Endodermal cell (in vitro differentiated cells): Measurements from ENCODE around the gene FBXL19. TPM values are rescaled to one million over a fixed set of nuclear protein-coding genes. Genes with fewer than 3 reads are reported as not detected.
A peak's percentile ranks its signal among the peaks of the same experiment; 100 is the strongest.

Experiments used
- DNase-seq: peaks from one replicate; pipeline ENCODE4 v3.0.0-alpha.2; 2017
- H3K27ac ChIP-seq: 2 replicates; pipeline ENCODE4 v1.5.1; 2013; ENCODE audit warnings: mild to moderate bottlenecking, low read depth, low read length, moderate library complexity
- H3K27me3 ChIP-seq: 2 replicates; pipeline ENCODE4 v1.6.1; 2013; ENCODE audit warnings: mild to moderate bottlenecking, low read length, moderate library complexity; ENCODE audit not compliant: insufficient read depth, control insufficient read depth, poor library complexity, severe bottlenecking
- H3K36me3 ChIP-seq: 2 replicates; pipeline ENCODE4 v1.7.0; 2013; ENCODE audit warnings: mild to moderate bottlenecking, low read length, moderate library complexity; ENCODE audit not compliant: control insufficient read depth, insufficient read depth
- H3K4me1 ChIP-seq: one replicate; pipeline ENCODE4 v1.7.0; 2013; ENCODE audit warnings: low read length; ENCODE audit not compliant: control insufficient read depth, insufficient read depth
- H3K4me3 ChIP-seq: 2 replicates; pipeline ENCODE4 v1.5.1; 2013; ENCODE audit warnings: mild to moderate bottlenecking, low read length, moderate library complexity
- H3K9ac ChIP-seq: 2 replicates; pipeline ENCODE4 v1.6.1; 2013; ENCODE audit warnings: mild to moderate bottlenecking, low read length, moderate library complexity; ENCODE audit not compliant: poor library complexity, severe bottlenecking; ENCODE audit errors: extremely low read depth
- H3K9me3 ChIP-seq: 2 replicates; pipeline ENCODE4 v1.6.1; 2013; ENCODE audit warnings: mild to moderate bottlenecking, low read length, moderate library complexity; ENCODE audit not compliant: control insufficient read depth
- H3K27ac Mint-ChIP-seq: 2 replicates; pipeline ENCODE4 v1.8.0; 2020; ENCODE audit warnings: mixed read lengths
- H3K27me3 Mint-ChIP-seq: 2 replicates; pipeline ENCODE4 v1.8.0; 2021; ENCODE audit warnings: mild to moderate bottlenecking, mixed read lengths; ENCODE audit not compliant: insufficient read depth
- H3K36me3 Mint-ChIP-seq: 2 replicates; pipeline ENCODE4 v1.8.0; 2020; ENCODE audit warnings: low read depth, mixed read lengths
- H3K4me1 Mint-ChIP-seq: 2 replicates; pipeline ENCODE4 v1.8.0; 2020; ENCODE audit warnings: mixed read lengths
- H3K4me3 Mint-ChIP-seq: 2 replicates; pipeline ENCODE4 v1.8.0; 2020; ENCODE audit warnings: mild to moderate bottlenecking, moderate library complexity, mixed read lengths
- H3K9me3 Mint-ChIP-seq: 2 replicates; pipeline ENCODE4 v1.8.0; 2020; ENCODE audit warnings: mild to moderate bottlenecking, mixed read lengths
- WGBS, 2 experiments: methylation state at CpG; one replicate each; pipeline versions ENCODE4 v1.1.5 to v1.1.7; 2013; ENCODE audit warnings: missing lambda C conversion rate in 2 of 2, mixed read lengths in 1 of 2; ENCODE audit not compliant: insufficient coverage in 1 of 2, insufficient read length in 1 of 2; 5-methylcytosine and 5-hydroxymethylcytosine counted together
- total RNA-seq, 2 donors: library from RNA; stranded (reverse); fragmentation: NEBNext Ultra II Directional in 1 of 2; extraction: Animal tissue kit (Norgen Biotek cat#: 25700) in 1 of 2; gene quantifications; 2 replicates in 1 of 2; 3 replicates in 1 of 2; pipeline ENCODE4 v1.2.1, GENCODE V29; 2021
- TF ChIP-seq, protein P1 (sequence below): fragments of 200-600 bp; sonication (generic); conservative IDR thresholded peaks from 2 replicates; pipeline ENCODE4 v1.5.0; 2021; ENCODE audit warnings: antibody characterized with exemption, mild to moderate bottlenecking

FBXL19 gene
- total RNA-seq, 2 donors from 2014 or later, result 74.0 to 84.3 TPM

DNA sequence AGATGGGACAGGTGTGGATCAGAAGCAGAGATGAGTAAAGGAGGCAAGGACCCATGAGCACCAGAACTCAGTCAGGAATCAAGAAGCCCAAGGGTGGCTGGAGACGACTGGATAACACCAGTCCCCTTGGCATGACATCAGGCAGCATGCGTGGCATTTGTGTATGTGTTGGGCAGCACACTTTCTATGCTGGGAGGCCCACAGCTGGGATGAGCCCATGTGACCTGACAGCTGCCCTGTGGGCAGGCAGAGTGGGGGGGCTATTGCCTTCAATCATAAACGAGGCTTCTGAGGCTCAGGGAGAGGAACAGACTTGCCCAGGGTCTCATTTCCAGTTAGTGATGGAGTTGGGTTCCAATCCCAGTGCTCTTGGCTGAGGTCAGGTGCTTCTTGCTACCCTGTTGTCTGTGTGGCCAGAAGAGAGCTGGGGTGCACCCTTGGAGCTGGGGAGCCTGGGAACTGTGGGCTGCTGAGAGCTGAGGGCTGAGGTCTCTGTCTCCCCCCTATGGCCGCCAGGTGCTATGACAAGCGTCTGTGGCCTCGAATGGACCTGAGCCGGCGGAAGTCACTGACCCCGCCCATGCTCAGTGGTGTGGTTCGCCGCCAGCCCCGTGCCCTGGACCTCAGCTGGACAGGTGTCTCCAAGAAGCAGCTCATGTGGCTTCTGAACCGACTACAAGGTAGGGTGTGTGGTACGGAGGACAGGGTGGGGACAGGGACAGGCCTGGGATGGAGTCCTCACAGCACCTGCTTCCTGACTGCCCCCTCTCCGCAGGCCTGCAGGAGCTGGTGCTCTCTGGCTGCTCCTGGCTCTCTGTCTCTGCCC, 18.4 kb downstream of the FBXL19 start:
- peak; percentile 93 for DNase-seq
- Histone ChIP-seq H3K9me3 (no peaks in the 10 kb centered on the region), H3K9ac (no peak overlapping the region), H3K36me3 (peaks cover 80% of the 10 kb centered on the region), H3K27ac (no peak overlapping the region), H3K4me3 (no peak overlapping the region), H3K4me1 (peaks cover 6% of the 10 kb centered on the region), H3K27me3 (no peaks in the 10 kb centered on the region)
- 36 to 38% methylated on average over 11 to 15 of the region's 15 CpGs for WGBS, 2 experiments
- Mint-ChIP-seq H3K4me3 (no peak overlapping the region), H3K9me3 (no peaks in the 10 kb centered on the region), H3K27ac (peak overlapping the region; percentile 52), H3K36me3 (peaks cover 68% of the 10 kb centered on the region), H3K27me3 (no peaks in the 10 kb centered on the region), H3K4me1 (peaks cover 3% of the 10 kb centered on the region)
- TF ChIP-seq, protein P1, sequence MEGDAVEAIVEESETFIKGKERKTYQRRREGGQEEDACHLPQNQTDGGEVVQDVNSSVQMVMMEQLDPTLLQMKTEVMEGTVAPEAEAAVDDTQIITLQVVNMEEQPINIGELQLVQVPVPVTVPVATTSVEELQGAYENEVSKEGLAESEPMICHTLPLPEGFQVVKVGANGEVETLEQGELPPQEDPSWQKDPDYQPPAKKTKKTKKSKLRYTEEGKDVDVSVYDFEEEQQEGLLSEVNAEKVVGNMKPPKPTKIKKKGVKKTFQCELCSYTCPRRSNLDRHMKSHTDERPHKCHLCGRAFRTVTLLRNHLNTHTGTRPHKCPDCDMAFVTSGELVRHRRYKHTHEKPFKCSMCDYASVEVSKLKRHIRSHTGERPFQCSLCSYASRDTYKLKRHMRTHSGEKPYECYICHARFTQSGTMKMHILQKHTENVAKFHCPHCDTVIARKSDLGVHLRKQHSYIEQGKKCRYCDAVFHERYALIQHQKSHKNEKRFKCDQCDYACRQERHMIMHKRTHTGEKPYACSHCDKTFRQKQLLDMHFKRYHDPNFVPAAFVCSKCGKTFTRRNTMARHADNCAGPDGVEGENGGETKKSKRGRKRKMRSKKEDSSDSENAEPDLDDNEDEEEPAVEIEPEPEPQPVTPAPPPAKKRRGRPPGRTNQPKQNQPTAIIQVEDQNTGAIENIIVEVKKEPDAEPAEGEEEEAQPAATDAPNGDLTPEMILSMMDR, result peak; percentile 88

DNA sequence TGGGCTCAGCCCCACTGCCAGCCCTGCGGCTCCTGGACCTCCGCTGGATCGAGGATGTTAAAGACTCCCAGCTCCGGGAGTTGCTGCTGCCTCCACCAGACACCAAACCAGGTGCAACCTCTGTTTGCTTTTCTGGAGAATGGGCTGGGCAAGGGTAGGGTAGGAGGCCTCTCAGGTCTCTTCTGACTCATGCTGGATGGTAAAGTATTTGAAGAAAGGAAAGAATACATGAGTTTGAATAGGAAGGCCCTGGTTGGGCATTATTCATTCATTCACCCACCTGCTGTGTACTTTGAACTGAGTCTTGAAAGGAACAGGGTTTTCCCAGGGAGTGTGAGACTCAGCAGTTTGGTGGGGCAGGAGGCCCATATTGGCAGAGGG, 19.0 kb downstream of the FBXL19 start:
- H3K27ac Mint-ChIP-seq, result no peak overlapping the region
- H3K27me3 ChIP-seq, result no peaks in the 10 kb centered on the region

DNA sequence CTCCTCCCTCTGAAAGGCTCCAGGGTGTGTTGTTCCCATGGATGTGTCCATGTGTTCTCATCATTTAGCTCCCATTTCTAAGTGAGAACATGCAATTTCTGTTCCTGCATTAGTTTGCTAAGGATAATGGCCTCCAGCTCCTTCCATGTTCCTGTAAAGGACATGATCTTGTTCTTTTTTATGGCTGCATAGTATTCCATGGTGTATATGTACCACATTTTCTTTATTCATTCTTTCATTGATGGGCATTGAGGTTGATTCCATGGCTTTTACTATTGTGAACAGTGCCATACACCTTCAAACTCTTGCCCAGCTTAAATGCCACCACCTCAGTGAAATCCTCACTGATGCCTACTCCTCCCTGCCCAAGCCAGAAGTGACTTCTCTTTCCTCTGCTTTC, 21.0 kb downstream of the FBXL19 start:
- no peaks in the 10 kb centered on the region for H3K27me3 ChIP-seq
- peaks cover 57% of the 10 kb centered on the region for H3K36me3 Mint-ChIP-seq
- peaks cover 16% of the 10 kb centered on the region for H3K4me1 ChIP-seq
- TF ChIP-seq, protein P1, result no peak
- no peak overlapping the region for H3K4me3 Mint-ChIP-seq
- DNase-seq, result no peak
- peaks cover 66% of the 10 kb centered on the region for H3K36me3 ChIP-seq
- no peak overlapping the region for H3K27ac ChIP-seq
- no peak overlapping the region for H3K4me3 ChIP-seq
- H3K27me3 Mint-ChIP-seq, result no peaks in the 10 kb centered on the region
- no peak overlapping the region for H3K9ac ChIP-seq
- H3K27ac Mint-ChIP-seq, result no peak overlapping the region
- H3K9me3 Mint-ChIP-seq, result no peaks in the 10 kb centered on the region
- peaks cover 10% of the 10 kb centered on the region for H3K4me1 Mint-ChIP-seq
- H3K9me3 ChIP-seq, result no peaks in the 10 kb centered on the region

More for the DNA sequence above, 19.0 kb downstream of the FBXL19 start:
- peaks cover 8% of the 10 kb centered on the region for H3K4me1 Mint-ChIP-seq
- Histone ChIP-seq H3K4me1 (peaks cover 12% of the 10 kb centered on the region), H3K4me3 (no peak overlapping the region), H3K27ac (no peak overlapping the region), H3K9me3 (no peaks in the 10 kb centered on the region), H3K36me3 (peaks cover 79% of the 10 kb centered on the region), H3K9ac (no peak overlapping the region)
- no peak overlapping the region for H3K4me3 Mint-ChIP-seq
- H3K36me3 Mint-ChIP-seq, result peaks cover 67% of the 10 kb centered on the region
- H3K9me3 Mint-ChIP-seq, result no peaks in the 10 kb centered on the region
- H3K27me3 Mint-ChIP-seq, result no peaks in the 10 kb centered on the region
- DNase-seq, result peak; percentile 55
- WGBS, 2 experiments, result 73 to 80% methylated on average over 3 to 4 of the region's 4 CpGs
- TF ChIP-seq, protein P1, result no peak
